PC-9 (cell line): ENCODE data around the gene PTCHD1.

Experiments used
- EZH2 ChIP-seq: fragments of 200-600 bp; sonication (generic); IDR thresholded peaks from 2 replicates; pipeline ENCODE4 v1.8.0; 2017; ENCODE audit warnings: antibody characterized with exemption, low read depth
- TF ChIP-seq, protein P1 (sequence below): fragments of 200-600 bp; sonication (generic); conservative IDR thresholded peaks from 2 replicates; pipeline ENCODE4 v1.6.1; 2017; ENCODE audit warnings: mixed run types, antibody characterized with exemption, mild to moderate bottlenecking, moderate library complexity

DNA sequence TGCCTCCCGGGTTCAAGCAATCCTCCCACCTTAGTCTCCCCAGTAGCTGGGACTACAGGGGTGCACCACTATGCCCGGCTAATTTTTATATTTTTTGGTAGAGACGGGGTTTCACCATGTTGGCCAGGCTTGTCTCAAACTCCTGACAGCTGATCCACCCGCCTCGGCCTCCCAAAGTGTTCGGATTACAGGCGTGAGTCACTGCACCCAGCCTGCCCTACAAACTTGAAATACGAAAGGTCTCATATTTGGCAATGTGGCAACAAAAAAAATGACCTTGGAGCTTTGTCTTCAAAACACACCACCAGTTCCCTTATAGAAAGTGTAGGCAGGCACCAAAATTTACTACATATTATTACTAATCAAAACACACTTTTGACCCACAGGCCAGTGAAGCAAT is 22.9 kb upstream of the PTCHD1 start:
- TF ChIP-seq, protein P1, sequence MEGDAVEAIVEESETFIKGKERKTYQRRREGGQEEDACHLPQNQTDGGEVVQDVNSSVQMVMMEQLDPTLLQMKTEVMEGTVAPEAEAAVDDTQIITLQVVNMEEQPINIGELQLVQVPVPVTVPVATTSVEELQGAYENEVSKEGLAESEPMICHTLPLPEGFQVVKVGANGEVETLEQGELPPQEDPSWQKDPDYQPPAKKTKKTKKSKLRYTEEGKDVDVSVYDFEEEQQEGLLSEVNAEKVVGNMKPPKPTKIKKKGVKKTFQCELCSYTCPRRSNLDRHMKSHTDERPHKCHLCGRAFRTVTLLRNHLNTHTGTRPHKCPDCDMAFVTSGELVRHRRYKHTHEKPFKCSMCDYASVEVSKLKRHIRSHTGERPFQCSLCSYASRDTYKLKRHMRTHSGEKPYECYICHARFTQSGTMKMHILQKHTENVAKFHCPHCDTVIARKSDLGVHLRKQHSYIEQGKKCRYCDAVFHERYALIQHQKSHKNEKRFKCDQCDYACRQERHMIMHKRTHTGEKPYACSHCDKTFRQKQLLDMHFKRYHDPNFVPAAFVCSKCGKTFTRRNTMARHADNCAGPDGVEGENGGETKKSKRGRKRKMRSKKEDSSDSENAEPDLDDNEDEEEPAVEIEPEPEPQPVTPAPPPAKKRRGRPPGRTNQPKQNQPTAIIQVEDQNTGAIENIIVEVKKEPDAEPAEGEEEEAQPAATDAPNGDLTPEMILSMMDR = no peak
- no peak for TF ChIP-seq EZH2
